ENCODE measurements around the gene PRSS53. TPM values are rescaled to one million over a fixed set of nuclear protein-coding genes. Genes with fewer than 3 reads are reported as not detected.

Gene PRSS53
- total and polyA plus RNA-seq, 7 donors = 1.1 to 9.1 (median 2.6) TPM; not detected in 2

- intact Hi-C loops (cut with DNase I) = no loop called here
- no peak for DNase-seq
- 10 to 47% methylated on average over 18 of the region's 18 CpGs for WGBS, 2 donors
- TF ChIP-seq POLR2A (IDR thresholded peaks at IDR 0.05) (peak in 1 of 2 donors; percentile 27), POLR2AphosphoS5 (IDR thresholded peaks at IDR 0.05) (no peak), CTCF (IDR thresholded peaks at IDR 0.05) (peak in 1 of 4 experiments; percentile 30)
- Histone ChIP-seq H3K27me3 (peaks cover 5 to 22% (median 6%) of the 10 kb centered on the region in 3 donors), H3K4me1 (peaks cover 0 to 13% (median 3%) of the 10 kb centered on the region in 4 donors), H3K9me3 (no peaks in the 10 kb centered on the region), H3K27ac (peak overlapping the region in 1 of 4 donors; percentile 7), H3K4me3 (peak overlapping the region in 1 of 4 donors; percentile 24), H3K36me3 (peaks cover 22 to 27% (median 25%) of the 10 kb centered on the region in 4 donors)
These were observed 46.1 kb upstream of the PRSS53 start for GRCh38 chr16:31134625-31135534.

- Histone ChIP-seq H3K4me3 (peak overlapping the region in 1 of 4 donors; percentile 24), H3K27ac (no peak overlapping the region), H3K4me1 (peaks cover 0 to 20% (median 6%) of the 10 kb centered on the region in 4 donors), H3K9me3 (no peaks in the 10 kb centered on the region), H3K27me3 (peaks cover 5 to 22% (median 6%) of the 10 kb centered on the region in 3 donors), H3K36me3 (peaks cover 30 to 34% (median 32%) of the 10 kb centered on the region in 4 donors)
- intact Hi-C loops (cut with DNase I) = no loop called here
- no peak for TF ChIP-seq CTCF (IDR thresholded peaks at IDR 0.05)
- TF ChIP-seq POLR2AphosphoS5 (IDR thresholded peaks at IDR 0.05) = no peak
- no peak for TF ChIP-seq EP300 (IDR thresholded peaks at IDR 0.05)
- TF ChIP-seq POLR2A (IDR thresholded peaks at IDR 0.05) = no peak
- DNase-seq = no peak
- WGBS, 2 donors = 11 to 53% methylated on average over 5 of the region's 5 CpGs
These were observed 45.4 kb upstream of the PRSS53 start for GRCh38 chr16:31134091-31134571.

GRCh38 chr16:31133046-31133501, 44.3 kb upstream of the PRSS53 start:
- Histone ChIP-seq H3K9me3 (no peaks in the 10 kb centered on the region), H3K36me3 (peaks cover 34 to 45% (median 38%) of the 10 kb centered on the region in 4 donors), H3K4me3 (no peak overlapping the region), H3K4me1 (peaks cover 0 to 22% (median 8%) of the 10 kb centered on the region in 4 donors), H3K27ac (no peak overlapping the region), H3K27me3 (peaks cover 5 to 22% (median 6%) of the 10 kb centered on the region in 3 donors)
- TF ChIP-seq POLR2A (IDR thresholded peaks at IDR 0.05) (no peak), EP300 (IDR thresholded peaks at IDR 0.05) (no peak), CTCF (IDR thresholded peaks at IDR 0.05) (no peak), POLR2AphosphoS5 (IDR thresholded peaks at IDR 0.05) (no peak)
- no peak for DNase-seq
- intact Hi-C loops (cut with DNase I) = no loop called here
- WGBS, 2 donors = 64 to 90% methylated on average over 6 of the region's 6 CpGs

GRCh38 chr16:31132303-31132979, 43.7 kb upstream of the PRSS53 start:
- intact Hi-C loops (cut with DNase I) = no loop called here
- DNase-seq = no peak
- peaks cover 0 to 22% (median 8%) of the 10 kb centered on the region in 4 donors for H3K4me1 ChIP-seq
- H3K27ac ChIP-seq = no peak overlapping the region
- H3K27me3 ChIP-seq = peaks cover 5 to 22% (median 6%) of the 10 kb centered on the region in 3 donors
- WGBS, 2 donors = 58 to 86% methylated on average over 20 of the region's 20 CpGs
- no peak for TF ChIP-seq POLR2A (IDR thresholded peaks at IDR 0.05)
- no peak for TF ChIP-seq POLR2AphosphoS5 (IDR thresholded peaks at IDR 0.05)
- no peak for TF ChIP-seq EP300 (IDR thresholded peaks at IDR 0.05)
- TF ChIP-seq CTCF (IDR thresholded peaks at IDR 0.05) = no peak
- H3K4me3 ChIP-seq = no peak overlapping the region
- H3K9me3 ChIP-seq = no peaks in the 10 kb centered on the region
- peaks cover 40 to 51% (median 44%) of the 10 kb centered on the region in 4 donors for H3K36me3 ChIP-seq

All from sigmoid colon (tissue), 7 donors.